Head of caudate nucleus (tissue), 42 donors: ENCODE measurements around the gene ST7.
"Not testable (repeated sequence)": the region's sequence is repeated elsewhere in the genome, so short reads cannot be mapped to it uniquely, and the experiment has no call there.

Experiments
- DNase-seq, 42 donors: peaks; one replicate each; pipeline versions ENCODE4 v3.0.0 to v3.0.0-alpha.2; 2020 to 2021; ENCODE audit warnings: mixed read lengths in 7 of 42
- intact Hi-C: fragments of 100-400 bp; cut with DNase I; formaldehyde crosslinking; loops from one replicate; pipeline ENCODE4 v1.15.0; 2022

Gene ST7

DNA sequence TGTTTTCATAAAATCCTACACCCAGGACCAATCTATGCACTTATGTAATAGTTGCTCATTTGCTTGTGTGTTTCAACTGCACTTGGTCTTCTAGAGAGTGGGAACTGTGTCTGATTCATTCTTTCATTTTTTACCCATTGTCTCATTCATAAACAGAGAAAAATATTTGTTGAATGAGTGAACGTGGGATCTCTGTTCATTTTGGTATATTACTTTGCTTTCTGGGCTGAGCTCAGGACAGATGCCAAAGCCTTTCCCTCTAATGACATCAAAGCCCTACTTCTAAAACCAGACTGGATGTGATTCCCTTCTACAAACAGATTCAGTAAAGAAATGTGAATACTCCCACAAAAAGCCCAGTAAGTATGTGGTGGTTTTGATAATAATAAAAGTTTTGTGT lies 145.2 kb downstream of the ST7 start:
- DNase-seq = no peak
- intact Hi-C loops = no loop called here

DNA sequence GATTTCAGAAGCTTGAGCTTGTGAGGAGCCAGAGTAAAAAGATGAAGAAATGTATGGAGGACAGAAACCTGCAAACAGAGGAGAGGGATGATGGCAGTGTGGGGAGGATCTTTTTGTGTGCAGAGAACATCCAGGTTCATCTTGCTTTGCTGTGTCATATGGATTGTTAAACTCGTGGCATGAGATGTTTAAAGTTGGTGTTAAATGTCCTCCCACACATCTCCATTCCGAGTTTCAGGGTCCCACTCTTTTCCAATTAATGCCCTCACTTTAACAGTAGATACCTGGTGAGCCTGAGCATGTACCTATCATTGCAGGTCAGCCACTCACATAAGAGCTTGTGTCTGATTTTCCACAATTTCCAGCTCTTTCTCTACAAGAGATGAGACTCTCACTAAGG lies 147.7 kb downstream of the ST7 start:
- no peak for DNase-seq

DNA sequence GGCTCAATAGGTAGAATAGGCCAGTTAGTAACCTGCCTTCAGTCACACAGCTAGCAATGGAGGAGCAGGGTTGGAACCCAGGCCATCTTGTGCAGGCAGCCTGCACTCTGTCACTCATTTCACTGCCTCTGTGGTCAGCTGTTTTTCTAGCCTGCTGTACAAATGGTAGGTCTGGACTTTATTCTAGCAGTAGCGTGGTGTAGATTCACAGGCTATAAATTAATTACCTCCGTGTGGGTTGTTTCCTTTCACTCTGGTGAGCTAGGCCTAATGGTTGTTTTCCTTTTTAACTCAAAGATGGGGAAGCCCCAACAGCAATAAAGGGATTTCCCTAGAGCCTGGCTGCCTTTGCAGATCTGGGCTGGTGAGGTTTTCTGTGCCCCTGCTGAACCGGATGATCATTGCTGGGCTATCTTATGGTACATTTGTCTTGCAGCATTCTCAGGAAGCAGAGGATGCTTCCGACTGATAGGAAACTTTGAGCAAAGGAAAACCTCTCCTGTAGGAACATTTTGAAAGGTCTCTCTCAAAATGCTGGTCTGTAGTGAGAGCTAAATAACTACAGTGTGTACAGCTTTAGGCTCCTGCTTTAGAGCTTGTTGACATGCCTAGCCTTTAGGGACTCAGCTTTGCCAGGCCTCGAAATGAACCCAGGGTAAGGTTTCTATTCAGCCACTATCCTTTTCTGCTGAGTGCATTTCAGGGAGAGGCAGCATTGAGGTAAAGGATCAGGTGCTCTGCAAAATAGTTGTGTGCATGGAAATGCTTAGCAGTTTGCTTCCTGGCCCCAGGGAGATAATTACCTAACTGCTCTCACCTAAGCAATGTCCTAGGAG lies 157.4 kb downstream of the ST7 start:
- intact Hi-C loops = no loop called here
- no peak for DNase-seq

More for the DNA sequence above, 147.7 kb downstream of the ST7 start:
- intact Hi-C loops = no loop called here

GRCh38 chr7:117111535-117111934 lies 158.2 kb downstream of the ST7 start:
- no peak for DNase-seq
- intact Hi-C loops = no loop called here

DNA sequence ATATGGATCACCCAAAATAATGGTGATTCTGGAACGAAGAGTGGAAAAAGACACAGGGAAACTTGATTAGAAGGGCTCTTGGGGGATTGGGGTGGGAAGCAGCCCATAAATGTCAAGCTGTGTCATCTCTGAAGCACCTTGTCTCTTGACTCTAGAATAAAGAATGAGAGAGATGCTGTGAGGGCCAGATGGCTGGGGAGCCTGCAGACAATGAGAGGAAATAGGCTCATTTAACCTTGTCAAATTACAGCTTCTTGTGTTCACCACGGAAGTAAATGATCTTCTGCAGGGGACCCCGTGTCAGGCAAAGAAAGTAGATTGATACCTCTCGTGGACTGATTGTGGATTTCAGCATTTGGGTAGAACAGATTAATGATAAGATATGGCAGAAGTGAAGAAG lies 159.3 kb downstream of the ST7 start:
- DNase-seq = no peak
- intact Hi-C loops = no loop called here

DNA sequence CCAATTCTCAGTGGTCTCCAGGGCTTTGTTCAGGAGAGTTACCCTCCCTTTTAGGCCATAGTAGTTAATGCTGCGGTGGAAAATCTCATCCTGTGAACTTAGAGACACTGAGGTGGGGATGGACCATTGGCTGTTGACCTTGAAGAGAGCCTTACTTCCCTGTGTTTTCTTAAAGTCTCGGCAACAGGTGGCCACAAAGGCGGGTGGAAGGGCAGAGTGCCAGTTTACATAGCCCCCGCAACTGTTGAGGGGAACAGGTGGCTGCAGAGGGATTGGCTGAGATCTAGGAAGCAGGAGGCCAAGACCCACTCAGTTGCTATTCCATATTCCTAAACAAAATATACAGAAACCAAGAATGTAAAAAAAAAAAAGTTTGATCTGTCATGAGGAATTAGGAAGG lies 160.6 kb downstream of the ST7 start:
- intact Hi-C loops = no loop called here
- no peak for DNase-seq

DNA sequence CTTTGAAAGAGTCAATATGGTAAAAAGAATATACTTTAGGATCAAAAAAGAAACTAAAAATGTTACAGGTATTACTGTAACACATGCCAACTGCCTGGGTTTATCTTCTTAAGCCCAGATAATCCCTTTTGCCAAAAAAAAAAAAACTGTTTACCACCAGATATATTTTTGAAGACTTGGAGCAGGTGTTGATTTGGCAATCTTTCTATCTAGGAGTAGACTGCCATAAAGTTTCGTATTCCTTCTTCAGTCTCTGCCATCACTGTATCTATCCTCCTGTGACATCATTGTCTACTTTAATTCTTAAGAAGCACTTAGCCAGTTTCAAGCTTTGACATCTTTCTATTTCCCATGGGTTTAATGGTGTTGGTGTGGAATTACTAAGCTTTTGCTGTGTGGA lies 161.0 kb downstream of the ST7 start:
- intact Hi-C loops = no loop called here
- DNase-seq = no peak

GRCh38 chr7:117116211-117116610 lies 162.9 kb downstream of the ST7 start:
- intact Hi-C loops = loop anchor here (5.0 kb wide), 1 partner anchor 129 kb away; no protein-coding TSS in a partner anchor

DNA sequence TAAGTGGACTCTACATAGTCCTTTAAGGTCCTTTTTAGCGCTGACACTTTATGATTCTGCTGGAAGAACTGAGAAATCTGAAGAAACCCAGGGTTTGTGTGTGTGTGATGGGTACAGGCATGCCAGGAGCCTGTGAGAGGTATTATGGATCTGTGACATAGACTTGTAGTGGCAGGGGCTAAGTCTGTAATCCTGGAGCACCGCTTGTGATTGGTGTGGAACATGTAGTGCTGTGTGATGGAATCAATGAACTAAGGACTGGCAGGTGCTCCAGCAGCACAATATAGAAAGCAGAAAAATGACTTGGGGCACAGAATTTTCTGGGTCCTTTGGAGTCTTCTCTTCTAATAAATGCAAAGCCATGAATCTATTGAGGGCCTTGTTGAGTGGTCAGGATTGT lies 163.9 kb downstream of the ST7 start:
- intact Hi-C loops = loop anchor here (5.0 kb wide), 1 partner anchor 130 kb away; no protein-coding TSS in a partner anchor
- DNase-seq = no peak

More at GRCh38 chr7:117116211-117116610, 162.9 kb downstream of the ST7 start:
- DNase-seq = no peak

GRCh38 chr7:117118579-117119180 lies 165.4 kb downstream of the ST7 start:
- DNase-seq = no peak
- intact Hi-C loops = loop anchor here (5.0 kb wide), 1 partner anchor 131 kb away; no protein-coding TSS in a partner anchor

GRCh38 chr7:117119192-117119924 lies 166.1 kb downstream of the ST7 start:
- intact Hi-C loops = loop anchor here (5.0 kb wide), 1 partner anchor 132 kb away; no protein-coding TSS in a partner anchor
- DNase-seq = peak; percentile 59 to 94 (median 85)

GRCh38 chr7:117120321-117120720 lies 167.0 kb downstream of the ST7 start:
- intact Hi-C loops, DNase-seq: not testable (repeated sequence)

- intact Hi-C loops, DNase-seq: not testable (repeated sequence)
Observed at GRCh38 chr7:117122036-117122435, 168.7 kb downstream of the ST7 start.

GRCh38 chr7:117122536-117122935 lies 169.2 kb downstream of the ST7 start:
- DNase-seq = no peak
- intact Hi-C loops = no loop called here

DNA sequence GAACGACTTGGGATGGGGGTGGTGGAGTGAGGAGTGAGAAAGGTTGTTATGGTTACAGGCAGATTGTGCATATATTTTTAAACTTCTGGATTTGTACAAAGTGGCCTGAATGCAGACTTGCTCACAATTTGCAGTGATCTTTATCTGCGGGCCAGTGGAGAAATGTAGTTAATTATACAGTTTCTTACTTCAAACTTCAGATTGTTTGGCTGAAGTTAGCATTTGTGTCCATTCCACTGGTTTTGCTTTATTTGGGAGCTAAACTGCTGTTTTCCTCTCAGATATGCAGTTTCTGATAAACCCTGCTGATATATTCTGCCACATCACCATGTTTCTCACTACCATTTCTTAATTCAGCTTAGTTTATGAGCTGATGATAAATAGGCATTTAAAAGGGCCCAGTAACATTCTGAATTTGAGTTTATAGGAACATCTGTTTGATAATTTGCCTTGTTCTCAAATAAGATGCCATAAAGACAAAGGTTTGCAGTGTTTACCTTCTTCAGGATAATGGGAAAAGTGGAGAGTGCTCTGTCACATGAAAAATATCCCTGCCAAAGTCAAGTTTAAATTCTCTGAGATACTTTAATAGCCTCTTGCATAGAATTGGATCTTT lies 170.1 kb downstream of the ST7 start:
- intact Hi-C loops = no loop called here
- DNase-seq = peak in 2 of 42 donors; percentile 13 to 16

DNA sequence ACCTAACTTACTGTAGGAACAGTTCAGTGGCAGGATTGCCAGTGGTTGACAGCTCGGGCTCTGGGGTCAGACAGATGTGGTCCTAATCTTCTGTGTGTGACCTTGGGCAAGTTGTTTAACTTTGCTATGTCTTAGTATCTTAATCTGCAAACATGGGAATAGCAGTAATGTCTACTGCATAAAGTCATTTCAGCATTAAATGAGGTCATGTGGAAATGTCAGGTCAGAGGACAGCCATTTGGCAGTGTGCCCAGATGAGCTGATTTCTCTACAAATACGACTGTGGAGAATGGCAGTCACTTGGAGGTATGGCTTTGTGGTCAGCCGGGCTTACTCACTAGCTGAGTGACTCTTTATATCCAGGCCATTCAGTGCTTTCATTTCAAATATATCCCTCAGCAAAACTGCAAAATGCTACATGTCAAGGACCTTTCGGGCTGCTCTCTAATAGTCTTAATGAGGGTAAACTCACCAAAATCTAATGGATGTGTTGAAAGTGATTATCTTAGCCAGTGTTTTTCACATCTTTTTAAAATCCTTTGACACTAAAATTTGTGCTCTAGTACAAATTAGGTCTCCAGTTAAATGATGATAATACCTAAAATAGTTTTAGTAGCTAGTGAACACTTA lies 171.4 kb downstream of the ST7 start:
- intact Hi-C loops = no loop called here
- DNase-seq = peak in 11 of 42 donors; percentile 7 to 63 (median 25)

GRCh38 chr7:117126676-117127075 lies 173.4 kb downstream of the ST7 start:
- intact Hi-C loops = no loop called here
- DNase-seq = no peak

- intact Hi-C loops = no loop called here
- DNase-seq = peak in 39 of 42 donors; percentile 12 to 86 (median 55)
Observed at GRCh38 chr7:117127585-117128168, 174.4 kb downstream of the ST7 start.
